Thyroid gland (tissue), 4 donors: ENCODE results near the gene DMD. TPM values are rescaled to one million over a fixed set of nuclear protein-coding genes. Genes with fewer than 3 reads are reported as not detected.

Experiments
- DNase-seq, 2 donors: peaks; one replicate each; pipeline ENCODE4 v3.0.0-alpha.2; 2019
- H3K27ac ChIP-seq, 3 donors: fragments of 200-600 bp; sonication (generic); 1 replicate in 2 of 3; 2 replicates in 1 of 3; pipeline ENCODE4 v1.5.1; 2016 to 2019; ENCODE audit warnings: mild to moderate bottlenecking in 1 of 3, moderate library complexity in 1 of 3
- H3K27me3 ChIP-seq: fragments of 200-600 bp; sonication (generic); one replicate; pipeline ENCODE4 v1.5.1; 2019
- H3K36me3 ChIP-seq, 2 donors: fragments of 200-600 bp; sonication (generic); one replicate each; pipeline ENCODE4 v1.5.1; 2016 to 2019
- H3K4me1 ChIP-seq, 2 donors: fragments of 200-600 bp; sonication (generic); one replicate each; pipeline ENCODE4 v1.5.1; 2017 to 2019
- H3K4me3 ChIP-seq, 3 donors: fragments of 200-600 bp; sonication (generic); replicated peaks in 1 of 3; 1 replicate in 2 of 3; 2 replicates in 1 of 3; pipeline ENCODE4 v1.5.1; 2016; ENCODE audit warnings: mild to moderate bottlenecking in 1 of 3
- H3K9me3 ChIP-seq: fragments of 200-600 bp; sonication (generic); one replicate; pipeline ENCODE4 v1.5.1; 2017
- CTCF ChIP-seq, 6 experiments: fragments of 200-600 bp in 3 of 6; fragments of 450-650 bp in 3 of 6; sonication (generic) in 3 of 6; IDR thresholded peaks; one replicate each; pipeline ENCODE4 v1.5.1; 2016 to 2019; ENCODE audit warnings: antibody characterized with exemption in 6 of 6, mild to moderate bottlenecking in 2 of 6, inconsistent platforms in 1 of 6, moderate library complexity in 1 of 6
- POLR2A ChIP-seq, 2 donors: fragments of 450-650 bp; IDR thresholded peaks; one replicate each; pipeline ENCODE4 v1.6.1; 2017; ENCODE audit warnings: antibody characterized with exemption in 2 of 2, mild to moderate bottlenecking in 2 of 2, moderate library complexity in 1 of 2
- WGBS, 2 donors: methylation state at CpG; one replicate each; pipeline ENCODE4 v1.1.5; 2017; 5-methylcytosine and 5-hydroxymethylcytosine counted together
- intact Hi-C: fragments of 100-400 bp; cut with DNase I; formaldehyde crosslinking; loops from one replicate; pipeline ENCODE4 v1.15.1; 2023
- total RNA-seq, 4 donors: library from RNA; depleted of rRNA; stranded (reverse); fragments of >200 nt; gene quantifications; one replicate each; pipeline ENCODE4 v1.2.3, GENCODE V29; 2016

Gene DMD
- total RNA-seq, 4 donors from 2014 or later: 16.5 to 24.0 (median 21.7) TPM

- 77 to 83% methylated on average over 7 of the region's 7 CpGs for WGBS, 2 donors
- Histone ChIP-seq H3K36me3 (no peaks in the 10 kb centered on the region), H3K4me3 (no peak overlapping the region), H3K27ac (no peak overlapping the region), H3K4me1 (no peaks in the 10 kb centered on the region), H3K9me3 (no peaks in the 10 kb centered on the region), H3K27me3 (peaks cover 2% of the 10 kb centered on the region)
- DNase-seq: no peak
- TF ChIP-seq CTCF (IDR thresholded peaks at IDR 0.05) (no peak), POLR2A (IDR thresholded peaks at IDR 0.05) (no peak)
- intact Hi-C loops: no loop called here
Observed at GRCh38 chrX:31697294-31697916, 1513.9 kb downstream of the DMD start.

- no peak overlapping the region for H3K27ac ChIP-seq
- no peak overlapping the region for H3K4me3 ChIP-seq
- H3K36me3 ChIP-seq: no peaks in the 10 kb centered on the region
- DNase-seq: no peak
- no peaks in the 10 kb centered on the region for H3K4me1 ChIP-seq
- H3K27me3 ChIP-seq: no peaks in the 10 kb centered on the region
- TF ChIP-seq CTCF (IDR thresholded peaks at IDR 0.05) (no peak), POLR2A (IDR thresholded peaks at IDR 0.05) (no peak)
- no peaks in the 10 kb centered on the region for H3K9me3 ChIP-seq
- intact Hi-C loops: no loop called here
Observed at GRCh38 chrX:31679861-31680260, 1531.5 kb downstream of the DMD start.

- 69 to 72% methylated on average over 3 of the region's 3 CpGs for WGBS, 2 donors
- Histone ChIP-seq H3K9me3 (no peaks in the 10 kb centered on the region), H3K4me1 (no peaks in the 10 kb centered on the region), H3K4me3 (no peak overlapping the region), H3K27me3 (no peaks in the 10 kb centered on the region), H3K27ac (no peak overlapping the region), H3K36me3 (no peaks in the 10 kb centered on the region)
- DNase-seq: no peak
- no peak for TF ChIP-seq POLR2A (IDR thresholded peaks at IDR 0.05)
- no peak for TF ChIP-seq CTCF (IDR thresholded peaks at IDR 0.05)
- intact Hi-C loops: no loop called here
Observed at GRCh38 chrX:31670245-31670644, 1541.1 kb downstream of the DMD start.

GRCh38 chrX:31665454-31665853, 1545.9 kb downstream of the DMD start:
- TF ChIP-seq POLR2A (IDR thresholded peaks at IDR 0.05) (no peak), CTCF (IDR thresholded peaks at IDR 0.05) (no peak)
- no peaks in the 10 kb centered on the region for H3K27me3 ChIP-seq
- WGBS, 2 donors: 82 to 87% methylated on average over 4 of the region's 4 CpGs
- intact Hi-C loops: no loop called here
- H3K4me3 ChIP-seq: no peak overlapping the region
- H3K36me3 ChIP-seq: no peaks in the 10 kb centered on the region
- no peak overlapping the region for H3K27ac ChIP-seq
- no peaks in the 10 kb centered on the region for H3K9me3 ChIP-seq
- no peaks in the 10 kb centered on the region for H3K4me1 ChIP-seq
- no peak for DNase-seq

GRCh38 chrX:31663172-31663571, 1548.2 kb downstream of the DMD start:
- Histone ChIP-seq H3K4me1 (no peaks in the 10 kb centered on the region), H3K4me3 (no peak overlapping the region), H3K27ac (no peak overlapping the region), H3K27me3 (no peaks in the 10 kb centered on the region), H3K9me3 (no peaks in the 10 kb centered on the region), H3K36me3 (no peaks in the 10 kb centered on the region)
- DNase-seq: no peak
- intact Hi-C loops: no loop called here
- 86 to 96% methylated on average over 5 to 6 of the region's 6 CpGs for WGBS, 2 donors
- TF ChIP-seq POLR2A (IDR thresholded peaks at IDR 0.05) (no peak), CTCF (IDR thresholded peaks at IDR 0.05) (no peak)
